ENCODE measurements around the gene TBKBP1. TPM values are rescaled to one million over a fixed set of nuclear protein-coding genes. Genes with fewer than 3 reads are reported as not detected.
A peak's percentile ranks its signal among the peaks of the same experiment; 100 is the strongest.

Gene TBKBP1
- total RNA-seq, 4 donors from 2014 or later = 1.8 to 6.4 (median 4.4) TPM

DNA sequence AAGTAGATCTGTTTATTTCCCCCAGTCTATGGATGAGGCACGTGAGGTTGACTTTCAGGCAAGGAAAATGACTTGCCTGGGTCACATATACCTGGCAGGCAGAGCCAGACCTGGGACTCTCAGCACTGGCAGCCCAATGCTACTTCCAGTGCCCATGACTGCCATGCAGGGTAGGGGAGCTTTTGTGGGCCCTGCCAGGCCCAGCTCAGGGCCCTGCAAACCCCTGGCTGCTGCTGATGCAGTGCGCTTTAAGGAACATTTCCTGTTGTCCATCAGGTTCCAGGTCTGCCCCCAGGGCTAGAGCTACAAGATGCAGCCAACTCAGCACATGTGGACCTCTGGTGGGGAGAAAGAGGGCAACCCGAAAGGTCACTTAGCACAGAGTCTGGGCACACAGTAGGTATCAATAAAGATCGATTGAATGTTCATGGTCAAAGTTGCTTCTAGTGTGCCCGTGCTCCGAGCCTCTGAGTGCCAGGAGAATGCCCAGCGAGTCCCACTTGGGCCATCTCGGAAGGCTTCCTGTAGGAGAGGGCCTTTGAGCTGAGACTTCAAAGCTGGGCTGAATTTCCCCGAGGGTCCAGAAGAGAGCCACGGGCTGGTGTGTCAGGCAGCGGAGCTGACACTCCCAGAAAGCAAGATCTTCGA, 38.6 kb downstream of the TBKBP1 start:
- 47% methylated on average over 12 of the region's 12 CpGs; no CpG with 5 or more reads in 1 of the 2 donors for WGBS, 2 donors (ENCODE audit: low coverage in 1 of 2)
- Histone ChIP-seq H3K27me3 (peaks cover 65% of the 10 kb centered on the region), H3K4me1 (peaks cover 0 to 14% (median 9%) of the 10 kb centered on the region in 4 donors), H3K36me3 (no peaks in the 10 kb centered on the region), H3K27ac (peak overlapping the region in 1 of 4 donors; percentile 60), H3K4me3 (peak overlapping the region in 2 of 4 donors; percentile 45 to 53), H3K9me3 (no peaks in the 10 kb centered on the region)
- TF ChIP-seq, protein P1, sequence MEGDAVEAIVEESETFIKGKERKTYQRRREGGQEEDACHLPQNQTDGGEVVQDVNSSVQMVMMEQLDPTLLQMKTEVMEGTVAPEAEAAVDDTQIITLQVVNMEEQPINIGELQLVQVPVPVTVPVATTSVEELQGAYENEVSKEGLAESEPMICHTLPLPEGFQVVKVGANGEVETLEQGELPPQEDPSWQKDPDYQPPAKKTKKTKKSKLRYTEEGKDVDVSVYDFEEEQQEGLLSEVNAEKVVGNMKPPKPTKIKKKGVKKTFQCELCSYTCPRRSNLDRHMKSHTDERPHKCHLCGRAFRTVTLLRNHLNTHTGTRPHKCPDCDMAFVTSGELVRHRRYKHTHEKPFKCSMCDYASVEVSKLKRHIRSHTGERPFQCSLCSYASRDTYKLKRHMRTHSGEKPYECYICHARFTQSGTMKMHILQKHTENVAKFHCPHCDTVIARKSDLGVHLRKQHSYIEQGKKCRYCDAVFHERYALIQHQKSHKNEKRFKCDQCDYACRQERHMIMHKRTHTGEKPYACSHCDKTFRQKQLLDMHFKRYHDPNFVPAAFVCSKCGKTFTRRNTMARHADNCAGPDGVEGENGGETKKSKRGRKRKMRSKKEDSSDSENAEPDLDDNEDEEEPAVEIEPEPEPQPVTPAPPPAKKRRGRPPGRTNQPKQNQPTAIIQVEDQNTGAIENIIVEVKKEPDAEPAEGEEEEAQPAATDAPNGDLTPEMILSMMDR (IDR thresholded peaks at IDR 0.05) = no peak
- TF ChIP-seq POLR2AphosphoS5 (IDR thresholded peaks at IDR 0.05) = no peak
- in situ Hi-C loops (cut with MboI; ENCODE audit: low pct_ligation_motif_present in 1 of 4, low pct_unique_long_range_greater_than_20kb in 1 of 4, low sequenced_read_pairs in 3 of 4) (no loop called here), intact Hi-C loops (cut with DNase I; ENCODE audit: low total_unique reads) (no loop called here)
- DNase-seq = no peak

DNA sequence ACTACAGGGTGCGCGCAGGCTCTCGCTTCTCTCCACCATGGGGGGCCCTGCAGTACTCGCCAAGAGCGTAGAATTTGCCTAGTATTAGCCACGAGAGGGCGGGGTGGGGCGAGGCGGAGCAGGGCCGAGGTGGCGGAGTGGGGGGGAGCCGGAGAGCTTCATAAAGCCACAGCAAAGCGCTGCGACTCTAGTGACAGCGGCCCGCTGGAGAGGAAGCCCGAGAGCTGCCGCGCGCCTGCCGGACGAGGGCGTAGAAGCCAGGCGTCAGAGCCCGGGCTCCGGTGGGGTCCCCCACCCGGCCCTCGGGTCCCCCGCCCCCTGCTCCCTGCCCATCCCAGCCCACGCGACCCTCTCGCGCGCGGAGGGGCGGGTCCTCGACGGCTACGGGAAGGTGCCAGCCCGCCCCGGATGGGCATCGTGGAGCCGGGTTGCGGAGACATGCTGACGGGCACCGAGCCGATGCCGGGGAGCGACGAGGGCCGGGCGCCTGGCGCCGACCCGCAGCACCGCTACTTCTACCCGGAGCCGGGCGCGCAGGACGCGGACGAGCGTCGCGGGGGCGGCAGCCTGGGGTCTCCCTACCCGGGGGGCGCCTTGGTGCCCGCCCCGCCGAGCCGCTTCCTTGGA, 39.2 kb downstream of the TBKBP1 start, which contains the start of gene TBX21:
Gene TBX21 (plus strand): TSS at position 190 of the 627 bp plus-strand sequence. CDS start 219 bp downstream, at position 409.
- WGBS, 2 donors (ENCODE audit: low coverage in 1 of 2) = 0 to 7% methylated on average over 1 to 12 of the region's 73 CpGs
- in situ Hi-C loops (cut with MboI; ENCODE audit: low pct_ligation_motif_present in 1 of 4, low pct_unique_long_range_greater_than_20kb in 1 of 4, low sequenced_read_pairs in 3 of 4) (no loop called here), intact Hi-C loops (cut with DNase I; ENCODE audit: low total_unique reads) (no loop called here)
- Histone ChIP-seq H3K27me3 (peaks cover 65% of the 10 kb centered on the region), H3K4me1 (peaks cover 0 to 14% (median 9%) of the 10 kb centered on the region in 4 donors), H3K27ac (peak within 1 kb of the TSS; percentile 4 to 60 (median 52)), H3K9me3 (no peaks in the 10 kb centered on the region), H3K4me3 (peak within 1 kb of the TSS; percentile 15 to 53 (median 38)), H3K36me3 (no peaks in the 10 kb centered on the region)
- DNase-seq = peak; percentile 87
- TF ChIP-seq POLR2A (IDR thresholded peaks at IDR 0.05) (peak; percentile 52), EP300 (IDR thresholded peaks at IDR 0.05; ENCODE audit: low read depth) (no peak), POLR2AphosphoS5 (IDR thresholded peaks at IDR 0.05) (peak in 2 of 3 donors; percentile 50 to 59)
- TF ChIP-seq, protein P1 (IDR thresholded peaks at IDR 0.05) = peak in 1 of 5 experiments; percentile 14

DNA sequence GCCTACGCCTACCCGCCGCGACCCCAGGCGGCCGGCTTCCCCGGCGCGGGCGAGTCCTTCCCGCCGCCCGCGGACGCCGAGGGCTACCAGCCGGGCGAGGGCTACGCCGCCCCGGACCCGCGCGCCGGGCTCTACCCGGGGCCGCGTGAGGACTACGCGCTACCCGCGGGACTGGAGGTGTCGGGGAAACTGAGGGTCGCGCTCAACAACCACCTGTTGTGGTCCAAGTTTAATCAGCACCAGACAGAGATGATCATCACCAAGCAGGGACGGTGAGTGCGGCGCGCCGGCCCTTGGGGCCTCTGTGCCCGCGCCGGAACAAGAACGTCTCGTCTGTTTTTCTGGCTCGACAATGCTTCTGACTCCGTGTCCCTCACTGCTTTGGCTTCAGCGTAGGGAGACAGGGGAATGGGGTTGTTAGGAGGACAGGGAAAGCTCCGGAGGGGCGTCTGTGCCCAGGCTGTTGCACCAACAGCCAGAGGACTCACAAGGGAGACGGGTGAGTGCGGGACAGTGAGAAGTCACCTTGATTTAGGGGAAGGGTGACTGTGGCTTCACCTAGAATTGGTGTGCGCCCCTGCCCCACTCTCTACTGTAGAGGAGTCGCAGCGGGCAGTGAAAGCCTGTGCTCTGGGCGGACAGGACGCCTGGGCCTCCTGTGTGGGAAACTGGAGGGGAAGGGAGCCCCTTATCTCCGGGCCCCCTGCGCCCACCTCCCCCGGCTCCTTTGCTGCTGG, 39.9 kb downstream of the TBKBP1 start:
- intact Hi-C loops (cut with DNase I; ENCODE audit: low total_unique reads) (no loop called here), in situ Hi-C loops (cut with MboI; ENCODE audit: low pct_ligation_motif_present in 1 of 4, low pct_unique_long_range_greater_than_20kb in 1 of 4, low sequenced_read_pairs in 3 of 4) (no loop called here)
- H3K27ac ChIP-seq = peak overlapping the region; percentile 4 to 60 (median 52)
- no peaks in the 10 kb centered on the region for H3K36me3 ChIP-seq
- peaks cover 0 to 14% (median 9%) of the 10 kb centered on the region in 4 donors for H3K4me1 ChIP-seq
- H3K27me3 ChIP-seq = peaks cover 65% of the 10 kb centered on the region
- TF ChIP-seq POLR2A (IDR thresholded peaks at IDR 0.05) = no peak
- TF ChIP-seq, protein P1 (IDR thresholded peaks at IDR 0.05) = no peak
- TF ChIP-seq POLR2AphosphoS5 (IDR thresholded peaks at IDR 0.05) = no peak
- no peak for TF ChIP-seq EP300 (IDR thresholded peaks at IDR 0.05; ENCODE audit: low read depth)
- DNase-seq = no peak
- peak overlapping the region in 3 of 4 donors; percentile 30 to 53 (median 45) for H3K4me3 ChIP-seq
- 20% methylated on average over 26 of the region's 60 CpGs; no CpG with 5 or more reads in 1 of the 2 donors for WGBS, 2 donors (ENCODE audit: low coverage in 1 of 2)
- no peaks in the 10 kb centered on the region for H3K9me3 ChIP-seq

DNA sequence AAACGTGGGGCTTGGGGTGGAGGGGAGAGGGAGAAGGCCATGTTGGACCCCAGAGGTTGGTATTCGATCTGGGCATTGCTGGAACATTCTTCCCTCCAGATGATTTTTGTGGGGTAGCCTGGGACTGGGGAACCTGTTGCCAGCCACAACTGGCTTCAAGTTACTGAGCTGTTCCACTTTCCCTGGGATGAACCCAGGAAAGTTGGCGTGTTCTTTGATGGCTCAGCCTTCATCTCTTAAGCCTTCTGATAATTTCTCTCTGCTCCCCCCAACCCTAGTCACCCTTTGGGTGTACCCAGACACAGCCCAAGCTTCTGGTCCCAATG, 41.1 kb downstream of the TBKBP1 start:
- TF ChIP-seq POLR2A (IDR thresholded peaks at IDR 0.05) (no peak), POLR2AphosphoS5 (IDR thresholded peaks at IDR 0.05) (no peak), EP300 (IDR thresholded peaks at IDR 0.05; ENCODE audit: low read depth) (no peak)
- TF ChIP-seq, protein P1 (IDR thresholded peaks at IDR 0.05) = no peak
- in situ Hi-C loops (cut with MboI; ENCODE audit: low pct_ligation_motif_present in 1 of 4, low pct_unique_long_range_greater_than_20kb in 1 of 4, low sequenced_read_pairs in 3 of 4) = no loop called here
- H3K27ac ChIP-seq = peak overlapping the region in 2 of 4 donors; percentile 37 to 42
- H3K4me3 ChIP-seq = peak overlapping the region in 1 of 4 donors; percentile 19
- intact Hi-C loops (cut with DNase I; ENCODE audit: low total_unique reads) = no loop called here
- H3K27me3 ChIP-seq = peaks cover 57% of the 10 kb centered on the region
- H3K9me3 ChIP-seq = no peaks in the 10 kb centered on the region
- no peak for DNase-seq
- no peaks in the 10 kb centered on the region for H3K36me3 ChIP-seq
- 50% methylated on average over 3 of the region's 3 CpGs; no CpG with 5 or more reads in 1 of the 2 donors for WGBS, 2 donors (ENCODE audit: low coverage in 1 of 2)
- H3K4me1 ChIP-seq = peaks cover 0 to 14% (median 9%) of the 10 kb centered on the region in 4 donors

Measured in transverse colon (tissue), 4 donors.